Breast epithelium (tissue), 3 donors: ENCODE results near the gene NRG3.

Experiments
- CTCF ChIP-seq, 3 donors: fragments of 450-650 bp; IDR thresholded peaks; one replicate each; pipeline ENCODE4 v1.5.1; 2016 to 2017; ENCODE audit warnings: antibody characterized with exemption in 3 of 3, mild to moderate bottlenecking in 3 of 3, moderate library complexity in 3 of 3
- POLR2A ChIP-seq: fragments of 450-650 bp; IDR thresholded peaks from one replicate; pipeline ENCODE4 v1.6.1; 2016; ENCODE audit warnings: antibody characterized with exemption, mild to moderate bottlenecking, moderate library complexity
- POLR2AphosphoS5 ChIP-seq, 3 donors: sonication (generic); formaldehyde crosslinking; IDR thresholded peaks; one replicate each; pipeline ENCODE4 v1.6.1; 2017; ENCODE audit warnings: antibody characterized with exemption in 3 of 3

GRCh38 chr10:81848931-81849330 is 26.1 kb upstream of the NRG3 start:
- TF ChIP-seq POLR2AphosphoS5 (IDR thresholded peaks at IDR 0.05) (no peak), POLR2A (no peak), CTCF (IDR thresholded peaks at IDR 0.05) (no peak)
